HG03354 (cell line): ENCODE results near the gene NAP1L1.
"Not testable (repeated sequence)": the region's sequence is repeated elsewhere in the genome, so short reads cannot be mapped to it uniquely, and the experiment has no call there.

ENCODE experiments used
- ATAC-seq: cut with Tn5 transposase; IDR thresholded peaks from one replicate; pipeline ENCODE4 v1.9.1; 2021; ENCODE audit warnings: mild to moderate bottlenecking; ENCODE audit not compliant: unreplicated experiment, poor library complexity, severe bottlenecking

Gene NAP1L1

DNA sequence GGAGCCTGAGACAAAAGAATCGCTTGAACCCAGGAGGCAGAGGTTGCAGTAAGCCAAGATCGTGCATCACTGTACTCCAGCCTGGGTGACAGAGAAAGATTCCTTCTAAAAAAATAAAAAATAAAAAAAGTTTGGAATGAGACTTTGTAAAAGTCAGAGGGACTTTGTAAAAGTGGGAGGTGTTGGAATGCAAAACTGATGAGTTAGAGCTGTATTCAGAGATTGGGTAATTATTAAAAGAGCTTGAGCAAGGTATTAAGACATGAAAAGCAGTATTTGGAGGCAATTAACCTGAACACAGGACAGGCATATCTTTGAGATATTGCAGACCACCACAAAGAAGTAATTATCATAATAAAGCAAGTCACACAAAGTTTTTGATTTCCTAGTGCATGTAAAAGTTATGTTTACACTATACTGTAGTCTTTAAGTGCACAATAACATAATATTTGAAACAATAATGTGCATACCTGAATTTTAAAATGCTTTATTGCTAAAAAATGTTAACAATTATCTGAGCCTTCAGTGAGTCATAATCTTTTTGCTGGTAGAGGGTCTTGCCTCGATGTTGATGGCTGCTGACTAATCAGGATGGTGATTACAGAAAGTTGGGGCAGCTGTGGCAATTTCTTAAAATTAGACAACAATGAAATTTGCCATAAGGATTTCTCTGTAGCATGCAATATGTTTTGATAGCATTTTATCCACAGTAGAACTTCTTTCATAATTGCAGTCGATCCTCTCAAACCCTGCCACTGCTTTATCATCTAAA, 86.0 kb downstream of the NAP1L1 start:
- no peak for ATAC-seq

DNA sequence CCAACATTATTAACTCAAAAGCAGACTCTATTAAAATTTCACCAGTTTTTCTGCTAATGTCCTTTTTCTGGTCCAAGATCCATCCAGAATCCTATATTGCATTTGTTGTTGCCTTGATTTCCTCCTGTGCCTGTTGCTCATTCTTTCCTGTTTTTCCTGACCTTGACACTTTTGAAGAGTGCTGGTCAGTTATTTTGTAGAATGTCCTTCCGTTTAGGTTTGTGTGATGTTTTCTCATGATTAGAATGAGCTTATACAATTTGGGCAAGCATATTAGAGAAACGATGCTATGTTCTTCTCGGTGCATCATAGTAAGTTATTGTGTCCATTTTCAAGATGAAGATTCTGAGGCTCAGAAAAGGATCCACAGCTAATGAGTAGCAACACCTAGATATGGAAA, 86.8 kb downstream of the NAP1L1 start:
- no peak for ATAC-seq

GRCh38 chr12:75996861-75997447, 87.5 kb downstream of the NAP1L1 start:
- no peak for ATAC-seq

GRCh38 chr12:75995691-75996090, 88.8 kb downstream of the NAP1L1 start:
- no peak for ATAC-seq

- ATAC-seq = no peak
These were observed 90.3 kb downstream of the NAP1L1 start for GRCh38 chr12:75994069-75994740.

DNA sequence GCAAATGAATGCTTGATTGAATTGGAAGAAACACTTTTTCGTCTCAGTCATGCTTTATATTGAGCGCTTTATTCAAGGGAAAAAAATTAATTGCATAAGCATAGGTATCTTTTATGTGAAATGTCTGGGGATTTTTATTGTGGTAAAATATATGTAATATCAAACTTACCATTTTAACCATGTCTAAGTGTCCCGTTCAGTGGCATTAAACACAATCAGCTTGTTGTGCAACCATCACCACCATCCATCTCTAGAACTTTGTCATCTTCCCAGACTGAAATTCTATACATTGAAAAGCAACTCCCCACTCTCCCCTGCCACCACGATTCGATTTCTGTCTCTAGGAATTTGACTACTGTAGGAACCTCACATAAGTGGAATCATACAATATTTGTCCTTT, 92.7 kb downstream of the NAP1L1 start:
- ATAC-seq = no peak

GRCh38 chr12:75990189-75990912, 94.1 kb downstream of the NAP1L1 start:
- no peak for ATAC-seq

- not testable (repeated sequence) for ATAC-seq
These were observed 96.8 kb downstream of the NAP1L1 start for GRCh38 chr12:75987709-75988108.
